ENCODE measurements around the gene PDE4B. TPM values are rescaled to one million over a fixed set of nuclear protein-coding genes. Genes with fewer than 3 reads are reported as not detected.

PDE4B gene
- polyA plus RNA-seq, 1 donor from 2014 or later: 84.3 TPM

GRCh38 chr1:66359815-66360214 is 567.1 kb downstream of the PDE4B start:
- Mint-ChIP-seq H3K4me3 (peak overlapping the region in 2 of 4 donors; percentile 2 to 23), H3K36me3 (peaks cover 29% of the 10 kb centered on the region), H3K27ac (peak overlapping the region; percentile 46 to 76 (median 52)), H3K27me3 (no peaks in the 10 kb centered on the region), H3K4me1 (peaks cover 36 to 56% (median 55%) of the 10 kb centered on the region in 3 donors), H3K9me3 (no peaks in the 10 kb centered on the region)

- peaks cover 31% of the 10 kb centered on the region for H3K36me3 Mint-ChIP-seq
- H3K9me3 Mint-ChIP-seq: no peaks in the 10 kb centered on the region
- peak overlapping the region; percentile 46 to 76 (median 52) for H3K27ac Mint-ChIP-seq
- H3K27me3 Mint-ChIP-seq: no peaks in the 10 kb centered on the region
- H3K4me3 Mint-ChIP-seq: peak overlapping the region in 2 of 4 donors; percentile 2 to 86
- peaks cover 41 to 59% (median 59%) of the 10 kb centered on the region in 3 donors for H3K4me1 Mint-ChIP-seq
Measured at GRCh38 chr1:66360285-66360724, 567.6 kb downstream of the PDE4B start.

- Mint-ChIP-seq H3K4me3 (peak overlapping the region in 1 of 4 donors; percentile 51), H3K27ac (peak overlapping the region; percentile 39 to 84 (median 73)), H3K9me3 (no peaks in the 10 kb centered on the region), H3K36me3 (peaks cover 24% of the 10 kb centered on the region), H3K4me1 (peaks cover 39 to 54% (median 52%) of the 10 kb centered on the region in 3 donors), H3K27me3 (no peaks in the 10 kb centered on the region)
Measured at GRCh38 chr1:66364578-66365391, 572.1 kb downstream of the PDE4B start.

GRCh38 chr1:66365635-66366034 is 572.9 kb downstream of the PDE4B start:
- Mint-ChIP-seq H3K4me3 (no peak overlapping the region), H3K4me1 (peaks cover 38 to 54% (median 50%) of the 10 kb centered on the region in 3 donors), H3K27me3 (no peaks in the 10 kb centered on the region), H3K27ac (peak overlapping the region in 2 of 3 donors; percentile 39 to 87), H3K36me3 (peaks cover 26% of the 10 kb centered on the region), H3K9me3 (no peaks in the 10 kb centered on the region)

GRCh38 chr1:66366634-66367033 is 573.9 kb downstream of the PDE4B start:
- H3K36me3 Mint-ChIP-seq: peaks cover 29% of the 10 kb centered on the region
- no peaks in the 10 kb centered on the region for H3K9me3 Mint-ChIP-seq
- peaks cover 46 to 57% (median 57%) of the 10 kb centered on the region in 3 donors for H3K4me1 Mint-ChIP-seq
- no peaks in the 10 kb centered on the region for H3K27me3 Mint-ChIP-seq
- no peak overlapping the region for H3K4me3 Mint-ChIP-seq
- peak overlapping the region; percentile 82 to 87 (median 85) for H3K27ac Mint-ChIP-seq

- H3K9me3 Mint-ChIP-seq: no peaks in the 10 kb centered on the region
- H3K27me3 Mint-ChIP-seq: no peaks in the 10 kb centered on the region
- H3K27ac Mint-ChIP-seq: peak overlapping the region; percentile 82 to 87 (median 85)
- peak overlapping the region in 3 of 4 donors; percentile 7 to 58 (median 41) for H3K4me3 Mint-ChIP-seq
- peaks cover 31% of the 10 kb centered on the region for H3K36me3 Mint-ChIP-seq
- H3K4me1 Mint-ChIP-seq: peaks cover 53 to 64% (median 58%) of the 10 kb centered on the region in 3 donors
Measured at GRCh38 chr1:66367369-66367768, 574.7 kb downstream of the PDE4B start.

GRCh38 chr1:66368261-66368660 is 575.6 kb downstream of the PDE4B start:
- H3K4me3 Mint-ChIP-seq: peak overlapping the region in 1 of 4 donors; percentile 59
- H3K36me3 Mint-ChIP-seq: peaks cover 27% of the 10 kb centered on the region
- no peaks in the 10 kb centered on the region for H3K9me3 Mint-ChIP-seq
- H3K4me1 Mint-ChIP-seq: peaks cover 60 to 70% (median 63%) of the 10 kb centered on the region in 3 donors
- H3K27me3 Mint-ChIP-seq: no peaks in the 10 kb centered on the region
- H3K27ac Mint-ChIP-seq: peak overlapping the region; percentile 4 to 64 (median 63)

- no peaks in the 10 kb centered on the region for H3K27me3 Mint-ChIP-seq
- H3K9me3 Mint-ChIP-seq: no peaks in the 10 kb centered on the region
- peaks cover 19% of the 10 kb centered on the region for H3K36me3 Mint-ChIP-seq
- H3K27ac Mint-ChIP-seq: peak overlapping the region; percentile 84 to 95 (median 91)
- peak overlapping the region; percentile 12 to 89 (median 51) for H3K4me3 Mint-ChIP-seq
- H3K4me1 Mint-ChIP-seq: peaks cover 56 to 77% (median 66%) of the 10 kb centered on the region in 3 donors
Measured at GRCh38 chr1:66370462-66370971, 577.8 kb downstream of the PDE4B start.

GRCh38 chr1:66371233-66372005 is 578.7 kb downstream of the PDE4B start:
- Mint-ChIP-seq H3K27me3 (no peaks in the 10 kb centered on the region), H3K27ac (peak overlapping the region; percentile 84 to 95 (median 94)), H3K4me1 (peaks cover 63 to 80% (median 71%) of the 10 kb centered on the region in 3 donors), H3K36me3 (peaks cover 19% of the 10 kb centered on the region), H3K9me3 (no peaks in the 10 kb centered on the region), H3K4me3 (peak overlapping the region; percentile 14 to 93 (median 25))

GRCh38 chr1:66372522-66373101 is 579.9 kb downstream of the PDE4B start:
- Mint-ChIP-seq H3K27me3 (no peaks in the 10 kb centered on the region), H3K36me3 (peaks cover 14% of the 10 kb centered on the region), H3K9me3 (no peaks in the 10 kb centered on the region), H3K4me1 (peaks cover 58 to 79% (median 64%) of the 10 kb centered on the region in 3 donors), H3K27ac (peak overlapping the region; percentile 84 to 95 (median 94)), H3K4me3 (peak overlapping the region; percentile 27 to 93 (median 76))

- H3K4me1 Mint-ChIP-seq: peaks cover 56 to 78% (median 65%) of the 10 kb centered on the region in 3 donors
- H3K36me3 Mint-ChIP-seq: peaks cover 14% of the 10 kb centered on the region
- H3K4me3 Mint-ChIP-seq: peak overlapping the region; percentile 27 to 93 (median 76)
- peak overlapping the region; percentile 84 to 95 (median 94) for H3K27ac Mint-ChIP-seq
- H3K9me3 Mint-ChIP-seq: no peaks in the 10 kb centered on the region
- no peaks in the 10 kb centered on the region for H3K27me3 Mint-ChIP-seq
Measured at GRCh38 chr1:66373157-66373591, 580.5 kb downstream of the PDE4B start.

GRCh38 chr1:66374148-66374547 is 581.5 kb downstream of the PDE4B start:
- peaks cover 54 to 79% (median 70%) of the 10 kb centered on the region in 3 donors for H3K4me1 Mint-ChIP-seq
- no peaks in the 10 kb centered on the region for H3K9me3 Mint-ChIP-seq
- H3K36me3 Mint-ChIP-seq: peaks cover 14% of the 10 kb centered on the region
- H3K27ac Mint-ChIP-seq: peak overlapping the region; percentile 84 to 96 (median 95)
- H3K27me3 Mint-ChIP-seq: no peaks in the 10 kb centered on the region
- H3K4me3 Mint-ChIP-seq: peak overlapping the region in 3 of 4 donors; percentile 42 to 79 (median 62)

- H3K27me3 Mint-ChIP-seq: no peaks in the 10 kb centered on the region
- H3K36me3 Mint-ChIP-seq: peaks cover 9% of the 10 kb centered on the region
- peak overlapping the region; percentile 84 to 96 (median 95) for H3K27ac Mint-ChIP-seq
- H3K4me1 Mint-ChIP-seq: peaks cover 58 to 81% (median 71%) of the 10 kb centered on the region in 3 donors
- no peaks in the 10 kb centered on the region for H3K9me3 Mint-ChIP-seq
- peak overlapping the region; percentile 62 to 80 (median 72) for H3K4me3 Mint-ChIP-seq
Measured at GRCh38 chr1:66374561-66375111, 581.9 kb downstream of the PDE4B start.

- Mint-ChIP-seq H3K4me1 (peaks cover 59 to 82% (median 73%) of the 10 kb centered on the region in 3 donors), H3K27me3 (no peaks in the 10 kb centered on the region), H3K9me3 (no peaks in the 10 kb centered on the region), H3K36me3 (peaks cover 9% of the 10 kb centered on the region), H3K4me3 (peak overlapping the region in 3 of 4 donors; percentile 62 to 80 (median 79)), H3K27ac (peak overlapping the region; percentile 84 to 96 (median 95))
Measured at GRCh38 chr1:66375125-66375524, 582.4 kb downstream of the PDE4B start.

Measured in IgD-negative memory B cell (primary cell).